Hepatocyte (in vitro differentiated cells): Measurements from ENCODE around the gene GUCY2C. TPM values are rescaled to one million over a fixed set of nuclear protein-coding genes. Genes with fewer than 3 reads are reported as not detected.

ENCODE experiments used
- DNase-seq: peaks from one replicate; pipeline ENCODE4 v3.0.0-alpha.2; 2016; ENCODE audit warnings: low spot score
- H2AFZ ChIP-seq: fragments of 200-600 bp; sonication (generic); 2 replicates; pipeline ENCODE4 v1.6.0; 2016; ENCODE audit warnings: antibody characterized with exemption, mild to moderate bottlenecking
- H3K27ac ChIP-seq: fragments of 200-600 bp; sonication (generic); 2 replicates; pipeline ENCODE4 v1.5.1; 2016; ENCODE audit warnings: mild to moderate bottlenecking
- H3K27me3 ChIP-seq: fragments of 200-600 bp; sonication (generic); 2 replicates; pipeline ENCODE4 v1.6.1; 2016
- H3K36me3 ChIP-seq: fragments of 200-600 bp; sonication (generic); replicated peaks from 2 replicates; pipeline ENCODE4 v1.5.1; 2016; ENCODE audit warnings: low read depth; ENCODE audit not compliant: insufficient read depth
- H3K4me1 ChIP-seq: fragments of 200-600 bp; sonication (generic); 2 replicates; pipeline ENCODE4 v1.5.1; 2016; ENCODE audit warnings: mild to moderate bottlenecking, moderate library complexity; ENCODE audit not compliant: insufficient read depth
- H3K4me2 ChIP-seq: fragments of 200-600 bp; sonication (generic); 2 replicates; pipeline ENCODE4 v1.6.0; 2016
- H3K4me3 ChIP-seq: fragments of 200-600 bp; sonication (generic); 2 replicates; pipeline ENCODE4 v1.5.1; 2016; ENCODE audit warnings: mild to moderate bottlenecking
- H3K79me2 ChIP-seq: fragments of 200-600 bp; sonication (generic); 2 replicates; pipeline ENCODE4 v1.6.0; 2017; ENCODE audit warnings: mild to moderate bottlenecking
- H3K9me2 ChIP-seq: fragments of 200-600 bp; sonication (generic); replicated peaks from 2 replicates; pipeline ENCODE4 v1.6.0; 2017; ENCODE audit warnings: mild to moderate bottlenecking; ENCODE audit not compliant: insufficient read depth
- H3K9me3 ChIP-seq: fragments of 200-600 bp; sonication (generic); 2 replicates; pipeline ENCODE4 v1.5.1; 2016; ENCODE audit warnings: low read depth, mild to moderate bottlenecking
- H4K20me1 ChIP-seq: fragments of 200-600 bp; sonication (generic); 2 replicates; pipeline ENCODE4 v1.6.0; 2016; ENCODE audit warnings: mild to moderate bottlenecking; ENCODE audit not compliant: insufficient read depth, poor library complexity, severe bottlenecking
- EZH2 ChIP-seq: fragments of 200-600 bp; sonication (generic); IDR thresholded peaks from 2 replicates; pipeline ENCODE4 v1.6.1; 2016; ENCODE audit warnings: antibody characterized with exemption, mild to moderate bottlenecking, borderline replicate concordance
- EZH2phosphoT487 ChIP-seq: fragments of 200-600 bp; sonication (generic); IDR thresholded peaks from one replicate; pipeline ENCODE4 v1.6.1; 2018; ENCODE audit warnings: antibody characterized with exemption, mild to moderate bottlenecking, low read depth, moderate library complexity; ENCODE audit not compliant: unreplicated experiment, severe bottlenecking
- WGBS: methylation state at CpG from one replicate; pipeline ENCODE4 v1.1.6; 2016; ENCODE audit warnings: low lambda C conversion rate; ENCODE audit errors: missing lambda C conversion rate; 5-methylcytosine and 5-hydroxymethylcytosine counted together
- polyA plus RNA-seq: library from polyadenylated mRNA; unstranded; fragments of >200 nt; fragmentation: Nextera tagmentation; extraction: Ambion mirVana; gene quantifications from 2 replicates; pipeline ENCODE4 v1.2.1, GENCODE V29; 2016
- total RNA-seq: library from RNA; depleted of rRNA; stranded (reverse); fragments of >200 nt; gene quantifications from 2 replicates; pipeline ENCODE4 v1.2.3, GENCODE V29; 2014
- TF ChIP-seq, protein P1 (sequence below): fragments of 200-600 bp; sonication (generic); IDR thresholded peaks from 2 replicates; pipeline ENCODE4 v1.5.1; 2016; ENCODE audit warnings: antibody characterized with exemption, mild to moderate bottlenecking; ENCODE audit not compliant: poor library complexity

The GUCY2C gene
- total and polyA plus RNA-seq, 2 experiments from 2014 or later, result 26.5 to 47.6 TPM

GRCh38 chr12:14563046-14563445, 133.4 kb downstream of the GUCY2C start:
- no peak for DNase-seq
- Histone ChIP-seq H3K27ac (no peak overlapping the region), H3K4me3 (no peak overlapping the region), H3K4me2 (no peak overlapping the region), H2AFZ (no peak overlapping the region), H3K9me3 (no peaks in the 10 kb centered on the region), H3K9me2 (no peaks in the 10 kb centered on the region), H3K27me3 (no peaks in the 10 kb centered on the region), H3K4me1 (peaks cover 5% of the 10 kb centered on the region), H3K79me2 (peaks cover 2% of the 10 kb centered on the region), H4K20me1 (no peaks in the 10 kb centered on the region), H3K36me3 (no peaks in the 10 kb centered on the region)
- 79% methylated on average over 4 of the region's 4 CpGs for WGBS
- TF ChIP-seq EZH2phosphoT487 (no peak), EZH2 (no peak)
- TF ChIP-seq, protein P1, sequence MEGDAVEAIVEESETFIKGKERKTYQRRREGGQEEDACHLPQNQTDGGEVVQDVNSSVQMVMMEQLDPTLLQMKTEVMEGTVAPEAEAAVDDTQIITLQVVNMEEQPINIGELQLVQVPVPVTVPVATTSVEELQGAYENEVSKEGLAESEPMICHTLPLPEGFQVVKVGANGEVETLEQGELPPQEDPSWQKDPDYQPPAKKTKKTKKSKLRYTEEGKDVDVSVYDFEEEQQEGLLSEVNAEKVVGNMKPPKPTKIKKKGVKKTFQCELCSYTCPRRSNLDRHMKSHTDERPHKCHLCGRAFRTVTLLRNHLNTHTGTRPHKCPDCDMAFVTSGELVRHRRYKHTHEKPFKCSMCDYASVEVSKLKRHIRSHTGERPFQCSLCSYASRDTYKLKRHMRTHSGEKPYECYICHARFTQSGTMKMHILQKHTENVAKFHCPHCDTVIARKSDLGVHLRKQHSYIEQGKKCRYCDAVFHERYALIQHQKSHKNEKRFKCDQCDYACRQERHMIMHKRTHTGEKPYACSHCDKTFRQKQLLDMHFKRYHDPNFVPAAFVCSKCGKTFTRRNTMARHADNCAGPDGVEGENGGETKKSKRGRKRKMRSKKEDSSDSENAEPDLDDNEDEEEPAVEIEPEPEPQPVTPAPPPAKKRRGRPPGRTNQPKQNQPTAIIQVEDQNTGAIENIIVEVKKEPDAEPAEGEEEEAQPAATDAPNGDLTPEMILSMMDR, result no peak

Other genes starting within 250 kb of the GUCY2C start
- gene PLBD1, start 128.7 kb downstream of the GUCY2C start, total RNA-seq, result 19.1 and 20.8 TPM in 2 replicates
- 16.8 and 18.6 TPM in 2 replicates for gene PLBD1, start 128.7 kb downstream of the GUCY2C start, polyA plus RNA-seq
- 22.8 and 26.6 TPM in 2 replicates for gene WBP11, start 106.9 kb upstream of the GUCY2C start, total RNA-seq
- gene WBP11, start 106.9 kb upstream of the GUCY2C start, polyA plus RNA-seq, result 39.3 and 54.2 TPM in 2 replicates
- gene C12orf60, start 107.1 kb upstream of the GUCY2C start, total RNA-seq, result 1.5 and 2.3 TPM in 2 replicates
- gene C12orf60, start 107.1 kb upstream of the GUCY2C start, polyA plus RNA-seq, result 0.17 and 2.0 TPM in 2 replicates
- gene SMCO3, start 117.6 kb upstream of the GUCY2C start, total RNA-seq, result 1.7 and 3.2 TPM in 2 replicates
- 1.4 and 2.9 TPM in 2 replicates for gene SMCO3, start 117.6 kb upstream of the GUCY2C start, polyA plus RNA-seq
- gene ART4, start 146.9 kb upstream of the GUCY2C start, total RNA-seq, result 4.9 and 6.3 TPM in 2 replicates
- 5.1 and 7.3 TPM in 2 replicates for gene ART4, start 146.9 kb upstream of the GUCY2C start, polyA plus RNA-seq
- gene MGP, start 189.3 kb upstream of the GUCY2C start, total RNA-seq, result 115 and 117 TPM in 2 replicates
- 561 and 646 TPM in 2 replicates for gene MGP, start 189.3 kb upstream of the GUCY2C start, polyA plus RNA-seq
- gene ERP27, start 241.9 kb upstream of the GUCY2C start, total RNA-seq, result 48.0 and 49.7 TPM in 2 replicates
- gene ERP27, start 241.9 kb upstream of the GUCY2C start, polyA plus RNA-seq, result 53.7 and 60.0 TPM in 2 replicates